ENCODE results near the gene LMX1B. TPM values are rescaled to one million over a fixed set of nuclear protein-coding genes. Genes with fewer than 3 reads are reported as not detected.

Gene LMX1B
- total and polyA plus RNA-seq, 7 donors, result 0.01 to 0.26 (median 0.08) TPM; not detected in 1

GRCh38 chr9:126661122-126661520, 47.4 kb downstream of the LMX1B start:
- TF ChIP-seq, protein P1, sequence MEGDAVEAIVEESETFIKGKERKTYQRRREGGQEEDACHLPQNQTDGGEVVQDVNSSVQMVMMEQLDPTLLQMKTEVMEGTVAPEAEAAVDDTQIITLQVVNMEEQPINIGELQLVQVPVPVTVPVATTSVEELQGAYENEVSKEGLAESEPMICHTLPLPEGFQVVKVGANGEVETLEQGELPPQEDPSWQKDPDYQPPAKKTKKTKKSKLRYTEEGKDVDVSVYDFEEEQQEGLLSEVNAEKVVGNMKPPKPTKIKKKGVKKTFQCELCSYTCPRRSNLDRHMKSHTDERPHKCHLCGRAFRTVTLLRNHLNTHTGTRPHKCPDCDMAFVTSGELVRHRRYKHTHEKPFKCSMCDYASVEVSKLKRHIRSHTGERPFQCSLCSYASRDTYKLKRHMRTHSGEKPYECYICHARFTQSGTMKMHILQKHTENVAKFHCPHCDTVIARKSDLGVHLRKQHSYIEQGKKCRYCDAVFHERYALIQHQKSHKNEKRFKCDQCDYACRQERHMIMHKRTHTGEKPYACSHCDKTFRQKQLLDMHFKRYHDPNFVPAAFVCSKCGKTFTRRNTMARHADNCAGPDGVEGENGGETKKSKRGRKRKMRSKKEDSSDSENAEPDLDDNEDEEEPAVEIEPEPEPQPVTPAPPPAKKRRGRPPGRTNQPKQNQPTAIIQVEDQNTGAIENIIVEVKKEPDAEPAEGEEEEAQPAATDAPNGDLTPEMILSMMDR (IDR thresholded peaks at IDR 0.05), result no peak
- intact Hi-C loops (cut with DNase I), result no loop called here
- no peaks in the 10 kb centered on the region for H3K36me3 ChIP-seq (ENCODE audit: insufficient read depth in 1 of 2, low read depth in 1 of 2)
- DNase-seq, result no peak
- 86 to 91% (median 87%) methylated on average over 17 of the region's 17 CpGs for WGBS, 3 donors
- H3K27ac ChIP-seq, result no peak overlapping the region
- peaks cover 0 to 7% (median 2%) of the 10 kb centered on the region in 3 donors for H3K27me3 ChIP-seq (ENCODE audit: insufficient read depth in 3 of 3, low read length in 2 of 3)
- no peaks in the 10 kb centered on the region for H3K9me3 ChIP-seq
- no peak overlapping the region for H3K4me3 ChIP-seq
- peaks cover 5% of the 10 kb centered on the region for H3K4me1 ChIP-seq
- ATAC-seq, result no peak

DNA sequence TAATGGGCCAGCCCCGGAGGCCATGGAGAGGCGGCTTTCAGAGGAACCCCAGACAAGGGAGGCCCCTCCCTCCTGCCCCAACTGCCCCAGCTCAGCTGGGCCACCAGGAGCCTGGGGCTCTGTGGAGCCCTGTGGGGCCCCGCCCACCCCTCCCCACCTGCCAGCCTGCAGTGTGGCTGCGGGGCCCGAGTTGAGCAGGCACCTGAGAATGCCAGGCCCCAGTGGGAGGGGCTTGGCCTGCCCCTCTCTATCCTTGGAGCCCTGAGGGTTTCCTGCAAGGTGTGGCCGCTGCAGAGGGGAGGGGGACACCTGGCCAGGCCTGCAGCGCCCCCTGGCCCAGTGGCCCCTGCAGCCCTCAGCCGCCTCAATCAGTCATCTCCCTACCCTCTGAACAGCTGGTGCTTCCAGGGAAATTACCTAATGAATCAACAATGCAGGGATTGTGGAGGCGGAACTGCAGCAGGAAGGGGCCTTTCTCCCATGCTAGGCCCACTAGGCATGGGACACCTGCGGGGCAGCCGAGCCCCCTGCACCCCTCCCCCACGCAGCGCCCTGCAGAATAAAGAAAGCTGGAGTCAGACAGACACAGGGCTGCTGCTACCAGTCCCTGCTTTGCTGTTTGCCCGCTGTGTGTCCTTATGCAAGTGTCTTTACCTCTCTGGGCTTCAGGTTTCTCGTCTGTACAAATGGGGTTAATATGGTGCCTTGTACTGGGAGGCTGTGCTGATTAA, 48.0 kb downstream of the LMX1B start:
- no peak overlapping the region for H3K4me3 ChIP-seq
- DNase-seq, result no peak
- H3K4me1 ChIP-seq, result peaks cover 5% of the 10 kb centered on the region
- H3K36me3 ChIP-seq (ENCODE audit: insufficient read depth in 1 of 2, low read depth in 1 of 2), result no peaks in the 10 kb centered on the region
- intact Hi-C loops (cut with DNase I), result no loop called here
- WGBS, 3 donors, result 43 to 47% (median 44%) methylated on average over 15 of the region's 15 CpGs
- peak in 1 of 4 donors; percentile 28 for ATAC-seq
- no peaks in the 10 kb centered on the region for H3K9me3 ChIP-seq
- H3K27ac ChIP-seq, result no peak overlapping the region
- peaks cover 0 to 7% (median 2%) of the 10 kb centered on the region in 3 donors for H3K27me3 ChIP-seq (ENCODE audit: insufficient read depth in 3 of 3, low read length in 2 of 3)
- TF ChIP-seq, protein P1 (IDR thresholded peaks at IDR 0.05), result no peak

GRCh38 chr9:126663661-126664072, 49.9 kb downstream of the LMX1B start:
- Histone ChIP-seq H3K4me3 (no peak overlapping the region), H3K36me3 (ENCODE audit: insufficient read depth in 1 of 2, low read depth in 1 of 2) (no peaks in the 10 kb centered on the region), H3K4me1 (peaks cover 5% of the 10 kb centered on the region), H3K27me3 (ENCODE audit: insufficient read depth in 3 of 3, low read length in 2 of 3) (peaks cover 0 to 8% (median 1%) of the 10 kb centered on the region in 3 donors), H3K9me3 (no peaks in the 10 kb centered on the region), H3K27ac (no peak overlapping the region)
- TF ChIP-seq, protein P1 (IDR thresholded peaks at IDR 0.05), result no peak
- DNase-seq, result no peak
- peak in 3 of 4 donors; percentile 31 to 37 (median 35) for ATAC-seq
- intact Hi-C loops (cut with DNase I), result no loop called here
- WGBS, 3 donors, result 25 to 31% (median 27%) methylated on average over 7 of the region's 7 CpGs

GRCh38 chr9:126664900-126665643, 51.3 kb downstream of the LMX1B start:
- H3K4me1 ChIP-seq, result peaks cover 5% of the 10 kb centered on the region
- 14 to 15% (median 14%) methylated on average over 23 to 25 of the region's 25 CpGs for WGBS, 3 donors
- intact Hi-C loops (cut with DNase I), result no loop called here
- no peak overlapping the region for H3K4me3 ChIP-seq
- ATAC-seq (no peak), DNase-seq (no peak)
- H3K9me3 ChIP-seq, result no peaks in the 10 kb centered on the region
- TF ChIP-seq, protein P1 (IDR thresholded peaks at IDR 0.05), result no peak
- peaks cover 0 to 8% (median 1%) of the 10 kb centered on the region in 3 donors for H3K27me3 ChIP-seq (ENCODE audit: insufficient read depth in 3 of 3, low read length in 2 of 3)
- H3K27ac ChIP-seq, result no peak overlapping the region
- H3K36me3 ChIP-seq (ENCODE audit: insufficient read depth in 1 of 2, low read depth in 1 of 2), result no peaks in the 10 kb centered on the region
